Activated T-helper 1 cell treated with anti-CD3 and anti-CD28 coated beads, Interleukin-12 subunit alpha, Interleukin-12 subunit beta, Interleukin-2, Interleukin-4 antibody, amounts not matched to agents 30 ng/mL and 10 ng/mL and 1 ng/mL, durations not matched to agents 14 hours and 24 hours and 36 hours (primary cell): ENCODE data around the gene RGL1. TPM values are rescaled to one million over a fixed set of nuclear protein-coding genes. Genes with fewer than 3 reads are reported as not detected.
"Not testable (repeated sequence)": the region's sequence is repeated elsewhere in the genome, so short reads cannot be mapped to it uniquely, and the experiment has no call there.

ENCODE experiments used
- DNase-seq: peaks from one replicate; pipeline ENCODE4 v3.0.0; 2021; ENCODE audit warnings: low spot score
- H3K27ac Mint-ChIP-seq: one replicate; pipeline ENCODE4 v1.8.0; 2021; ENCODE audit warnings: mild to moderate bottlenecking, mixed read lengths
- H3K27me3 Mint-ChIP-seq: one replicate; pipeline ENCODE4 v1.8.0; 2022; ENCODE audit warnings: mild to moderate bottlenecking, moderate library complexity, mixed read lengths; ENCODE audit not compliant: insufficient read depth
- H3K36me3 Mint-ChIP-seq: one replicate; pipeline ENCODE4 v1.8.0; 2021; ENCODE audit warnings: low read depth, mixed read lengths
- H3K4me1 Mint-ChIP-seq: one replicate; pipeline ENCODE4 v1.8.0; 2021; ENCODE audit warnings: low read depth, mixed read lengths
- H3K4me3 Mint-ChIP-seq: one replicate; pipeline ENCODE4 v1.8.0; 2021; ENCODE audit warnings: mild to moderate bottlenecking, moderate library complexity, mixed read lengths
- H3K9me3 Mint-ChIP-seq: one replicate; pipeline ENCODE4 v1.8.0; 2021; ENCODE audit warnings: mixed read lengths
- intact Hi-C: fragments of 100-400 bp; cut with micrococcal nuclease; formaldehyde crosslinking; loops from one replicate; pipeline ENCODE4 v1.15.1; 2024
- total RNA-seq: library from RNA; stranded (reverse); gene quantifications from 2 replicates; pipeline ENCODE4 v1.2.3, GENCODE V29; 2022

The RGL1 gene
- total RNA-seq, 1 donor from 2014 or later = 2.8 TPM

GRCh38 chr1:183776731-183777130 is 28.2 kb upstream of the RGL1 start:
- intact Hi-C loops = no loop called here
- Mint-ChIP-seq H3K4me1 (no peaks in the 10 kb centered on the region), H3K4me3 (no peak overlapping the region), H3K36me3 (no peaks in the 10 kb centered on the region), H3K9me3 (peaks cover 34% of the 10 kb centered on the region), H3K27ac (no peak overlapping the region), H3K27me3 (no peaks in the 10 kb centered on the region)
- DNase-seq = no peak

- Mint-ChIP-seq H3K36me3 (no peaks in the 10 kb centered on the region), H3K27me3 (no peaks in the 10 kb centered on the region), H3K9me3 (peaks cover 30% of the 10 kb centered on the region), H3K4me3 (no peak overlapping the region), H3K27ac (no peak overlapping the region), H3K4me1 (no peaks in the 10 kb centered on the region)
- intact Hi-C loops = no loop called here
- DNase-seq = no peak
Measured at GRCh38 chr1:183777328-183777727, 27.6 kb upstream of the RGL1 start.

- Mint-ChIP-seq H3K9me3 (peaks cover 25% of the 10 kb centered on the region), H3K4me1 (no peaks in the 10 kb centered on the region), H3K27me3 (no peaks in the 10 kb centered on the region), H3K4me3 (no peak overlapping the region), H3K27ac (no peak overlapping the region), H3K36me3 (no peaks in the 10 kb centered on the region)
- intact Hi-C loops = no loop called here
- no peak for DNase-seq
Measured at GRCh38 chr1:183778045-183778444, 26.9 kb upstream of the RGL1 start.

- Mint-ChIP-seq H3K27ac (no peak overlapping the region), H3K4me3 (no peak overlapping the region), H3K36me3 (no peaks in the 10 kb centered on the region), H3K9me3 (peaks cover 19% of the 10 kb centered on the region), H3K4me1 (no peaks in the 10 kb centered on the region), H3K27me3 (no peaks in the 10 kb centered on the region)
- no peak for DNase-seq
- intact Hi-C loops = no loop called here
Measured at GRCh38 chr1:183778568-183779433, 26.1 kb upstream of the RGL1 start.

- no peaks in the 10 kb centered on the region for H3K36me3 Mint-ChIP-seq
- H3K9me3 Mint-ChIP-seq = peaks cover 11% of the 10 kb centered on the region
- H3K27ac Mint-ChIP-seq = no peak overlapping the region
- no peaks in the 10 kb centered on the region for H3K27me3 Mint-ChIP-seq
- intact Hi-C loops = no loop called here
- H3K4me1 Mint-ChIP-seq = no peaks in the 10 kb centered on the region
- H3K4me3 Mint-ChIP-seq = no peak overlapping the region
- no peak for DNase-seq
Measured at GRCh38 chr1:183780159-183780558, 24.8 kb upstream of the RGL1 start.

GRCh38 chr1:183780757-183781156 is 24.2 kb upstream of the RGL1 start:
- no peak overlapping the region for H3K4me3 Mint-ChIP-seq
- H3K27ac Mint-ChIP-seq = no peak overlapping the region
- peaks cover 5% of the 10 kb centered on the region for H3K9me3 Mint-ChIP-seq
- DNase-seq = no peak
- H3K36me3 Mint-ChIP-seq = no peaks in the 10 kb centered on the region
- intact Hi-C loops = no loop called here
- no peaks in the 10 kb centered on the region for H3K27me3 Mint-ChIP-seq
- no peaks in the 10 kb centered on the region for H3K4me1 Mint-ChIP-seq

DNA sequence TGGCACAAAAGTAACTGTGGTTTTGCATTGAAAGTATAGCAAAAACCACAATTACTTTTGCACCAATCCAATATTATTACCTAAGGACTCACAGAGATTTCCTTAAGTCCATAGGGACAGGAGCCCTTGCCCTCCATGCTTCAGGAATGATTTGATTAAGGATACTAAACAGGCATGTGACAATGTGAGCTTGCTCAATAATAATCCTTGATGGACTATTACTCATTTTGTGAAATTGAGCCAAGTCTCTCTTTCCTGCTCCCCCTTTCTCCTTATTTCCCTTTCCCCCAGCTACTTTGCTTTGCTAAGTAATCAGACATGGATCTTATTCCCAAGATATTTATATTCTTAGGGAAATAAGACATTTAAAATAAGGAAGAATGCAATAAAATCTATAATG is 21.6 kb upstream of the RGL1 start:
- intact Hi-C loops = no loop called here
- H3K4me1 Mint-ChIP-seq = no peaks in the 10 kb centered on the region
- no peaks in the 10 kb centered on the region for H3K27me3 Mint-ChIP-seq
- no peak for DNase-seq
- H3K36me3 Mint-ChIP-seq = no peaks in the 10 kb centered on the region
- no peak overlapping the region for H3K4me3 Mint-ChIP-seq
- H3K27ac Mint-ChIP-seq = no peak overlapping the region
- no peaks in the 10 kb centered on the region for H3K9me3 Mint-ChIP-seq

GRCh38 chr1:183783767-183784637 is 20.9 kb upstream of the RGL1 start:
- Mint-ChIP-seq H3K9me3 (no peaks in the 10 kb centered on the region), H3K36me3 (no peaks in the 10 kb centered on the region), H3K27ac (no peak overlapping the region), H3K27me3 (no peaks in the 10 kb centered on the region), H3K4me1 (no peaks in the 10 kb centered on the region), H3K4me3 (no peak overlapping the region)
- no peak for DNase-seq
- intact Hi-C loops = no loop called here

- H3K4me1 Mint-ChIP-seq, H3K9me3 Mint-ChIP-seq, intact Hi-C loops, H3K4me3 Mint-ChIP-seq, H3K36me3 Mint-ChIP-seq, DNase-seq, H3K27me3 Mint-ChIP-seq, H3K27ac Mint-ChIP-seq: not testable (repeated sequence)
Measured at GRCh38 chr1:183785921-183786320, 19.0 kb upstream of the RGL1 start.

DNA sequence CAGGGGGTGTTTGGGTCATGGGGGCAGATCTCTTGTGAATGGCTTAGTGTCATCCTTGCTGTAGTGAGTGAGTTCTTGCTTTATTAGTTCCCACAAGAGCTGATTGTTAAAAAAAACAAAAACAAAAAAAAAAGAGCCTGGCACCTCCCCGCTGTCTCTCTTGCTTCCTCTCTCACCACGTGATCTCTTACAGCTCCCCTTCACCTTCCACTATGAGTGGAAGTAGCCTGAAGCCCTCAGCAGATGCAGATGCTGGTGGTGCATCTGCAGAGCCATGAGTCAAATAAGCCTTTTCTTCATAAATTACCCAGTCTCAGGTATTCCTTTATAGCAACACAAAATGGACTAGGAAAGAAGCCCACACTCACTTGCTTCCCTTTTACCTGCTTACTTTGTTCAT is 17.2 kb upstream of the RGL1 start:
- H3K27me3 Mint-ChIP-seq = peaks cover 5% of the 10 kb centered on the region
- no peaks in the 10 kb centered on the region for H3K9me3 Mint-ChIP-seq
- intact Hi-C loops = no loop called here
- no peak overlapping the region for H3K27ac Mint-ChIP-seq
- H3K4me1 Mint-ChIP-seq = no peaks in the 10 kb centered on the region
- no peak overlapping the region for H3K4me3 Mint-ChIP-seq
- H3K36me3 Mint-ChIP-seq = no peaks in the 10 kb centered on the region
- no peak for DNase-seq

GRCh38 chr1:183791319-183791718 is 13.6 kb upstream of the RGL1 start:
- H3K4me3 Mint-ChIP-seq = no peak overlapping the region
- intact Hi-C loops = no loop called here
- H3K27me3 Mint-ChIP-seq = peaks cover 5% of the 10 kb centered on the region
- no peak overlapping the region for H3K27ac Mint-ChIP-seq
- DNase-seq = no peak
- no peaks in the 10 kb centered on the region for H3K9me3 Mint-ChIP-seq
- H3K4me1 Mint-ChIP-seq = no peaks in the 10 kb centered on the region
- H3K36me3 Mint-ChIP-seq = no peaks in the 10 kb centered on the region

GRCh38 chr1:183792300-183792699 is 12.6 kb upstream of the RGL1 start:
- Mint-ChIP-seq H3K9me3 (no peaks in the 10 kb centered on the region), H3K27me3 (peaks cover 5% of the 10 kb centered on the region), H3K36me3 (no peaks in the 10 kb centered on the region), H3K27ac (no peak overlapping the region), H3K4me3 (no peak overlapping the region), H3K4me1 (no peaks in the 10 kb centered on the region)
- DNase-seq = no peak
- intact Hi-C loops = no loop called here

DNA sequence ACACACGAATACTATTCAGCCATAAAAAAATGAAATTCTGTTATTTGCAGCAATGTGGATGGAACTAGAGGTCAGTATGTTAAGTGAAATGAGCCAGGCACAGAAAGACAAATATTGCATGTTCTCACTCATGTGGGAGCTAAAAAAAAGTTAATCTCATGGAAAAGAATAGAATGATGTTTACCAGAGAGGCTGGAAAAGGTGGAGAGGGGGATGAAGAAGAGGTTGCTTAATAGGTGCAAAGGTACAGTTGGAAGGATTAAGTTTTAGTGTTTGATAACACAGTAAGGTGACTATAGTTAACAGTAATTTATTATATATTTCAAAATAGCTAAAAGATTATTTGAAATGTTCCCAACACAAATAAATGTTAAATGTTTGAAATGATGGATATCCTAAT is 10.8 kb upstream of the RGL1 start:
- no peaks in the 10 kb centered on the region for H3K9me3 Mint-ChIP-seq
- H3K27me3 Mint-ChIP-seq = peaks cover 5% of the 10 kb centered on the region
- H3K4me3 Mint-ChIP-seq = no peak overlapping the region
- H3K4me1 Mint-ChIP-seq = no peaks in the 10 kb centered on the region
- intact Hi-C loops = no loop called here
- DNase-seq = no peak
- no peak overlapping the region for H3K27ac Mint-ChIP-seq
- H3K36me3 Mint-ChIP-seq = no peaks in the 10 kb centered on the region
